H1 (cell line): ENCODE data around the gene MUC22. TPM values are rescaled to one million over a fixed set of nuclear protein-coding genes. Genes with fewer than 3 reads are reported as not detected.

ENCODE experiments used
- CTCF ChIA-PET: fragments of 300-600 bp; sonication (Branson Sonifier 250); formaldehyde crosslinking; loops from one replicate; lab custom pipeline; 2021; ENCODE audit not compliant: partially characterized antibody; lab: Charles Lee
- POLR2A ChIA-PET: fragments of 300-600 bp; sonication (Branson Sonifier 250); formaldehyde crosslinking; loops from one replicate; lab custom pipeline; 2021; ENCODE audit warnings: inconsistent platforms; ENCODE audit not compliant: partially characterized antibody; lab: Charles Lee
- DNase-seq, 2 experiments: peaks; one replicate each; pipeline versions ENCODE4 v3.0.0 to v3.0.0-alpha.2; 2010 to 2022; ENCODE audit warnings: low spot score in 2 of 2, low read depth in 1 of 2, mixed read lengths in 1 of 2
- FAIRE-seq: peaks from 2 replicates; lab custom pipeline; 2011; peaks lifted over from hg19 to GRCh38; lab: Jason Lieb, UNC
- H2AFZ ChIP-seq: 2 replicates; pipeline ENCODE4 v1.8.1; 2012; ENCODE audit warnings: low read length, inconsistent platforms
- H2AK5ac ChIP-seq: 2 replicates; pipeline ENCODE4 v1.6.1; 2013; ENCODE audit warnings: low read depth, low read length
- H2BK120ac ChIP-seq: replicated peaks from 2 replicates; pipeline ENCODE3; 2013; ENCODE audit warnings: low read depth, low read length, inconsistent platforms
- H2BK12ac ChIP-seq: 2 replicates; pipeline ENCODE4 v1.6.1; 2013; ENCODE audit warnings: low read depth, low read length
- H2BK15ac ChIP-seq: 2 replicates; pipeline ENCODE4 v1.6.1; 2013; ENCODE audit warnings: low read length
- H2BK20ac ChIP-seq: 2 replicates; pipeline ENCODE4 v1.6.1; 2013; ENCODE audit warnings: low read length
- H2BK5ac ChIP-seq: 2 replicates; pipeline ENCODE4 v1.6.1; 2013; ENCODE audit warnings: low read depth, low read length
- H3K14ac ChIP-seq: 2 replicates; pipeline ENCODE4 v1.6.1; 2013; ENCODE audit warnings: inconsistent platforms; ENCODE audit not compliant: insufficient read length
- H3K18ac ChIP-seq: 2 replicates; pipeline ENCODE4 v1.6.1; 2013; ENCODE audit warnings: low read length; ENCODE audit errors: extremely low read depth
- H3K23ac ChIP-seq: 2 replicates; pipeline ENCODE4 v1.6.1; 2013; ENCODE audit warnings: inconsistent platforms; ENCODE audit not compliant: insufficient read length
- H3K23me2 ChIP-seq: 2 replicates; pipeline ENCODE4 v1.6.1; 2013; ENCODE audit warnings: low read depth, low read length
- H3K27ac ChIP-seq: 2 replicates; pipeline ENCODE4 v1.6.1; 2011; ENCODE audit warnings: low read depth, low read length, inconsistent platforms
- H3K27me3 ChIP-seq, 4 experiments: replicated peaks in 1 of 4; 1 replicate in 1 of 4; 2 replicates in 3 of 4; pipeline versions ENCODE4 v1.6.1 to v1.8.1; 2011 to 2013; ENCODE audit warnings: low read length in 3 of 4, mild to moderate bottlenecking in 3 of 4, inconsistent platforms in 2 of 4, mixed read lengths in 2 of 4, moderate library complexity in 1 of 4; ENCODE audit not compliant: control insufficient read depth in 3 of 4, insufficient read depth in 3 of 4; ENCODE audit errors: extremely low read depth in 1 of 4
- H3K36me3 ChIP-seq, 4 experiments: 2 replicates each; pipeline versions ENCODE4 v1.6.1 to v1.8.1; 2011 to 2013; ENCODE audit warnings: mild to moderate bottlenecking in 4 of 4, low read length in 3 of 4, moderate library complexity in 2 of 4, control low read depth in 1 of 4, inconsistent platforms in 1 of 4; ENCODE audit not compliant: insufficient read depth in 4 of 4, control insufficient read depth in 2 of 4
- H3K4ac ChIP-seq: replicated peaks from 2 replicates; pipeline ENCODE3; 2013; ENCODE audit warnings: low read length, low read depth, mixed read lengths, inconsistent platforms; ENCODE audit not compliant: insufficient read length
- H3K4me1 ChIP-seq, 4 experiments: replicated peaks in 1 of 4; 1 replicate in 1 of 4; 2 replicates in 3 of 4; pipeline versions ENCODE4 v1.6.1 to v1.8.1; 2011 to 2013; ENCODE audit warnings: low read length in 3 of 4, inconsistent platforms in 2 of 4, mixed read lengths in 1 of 4; ENCODE audit not compliant: insufficient read depth in 4 of 4, control insufficient read depth in 3 of 4
- H3K4me2 ChIP-seq, 2 experiments: 2 replicates each; pipeline versions ENCODE4 v1.6.1 to v1.8.1; 2011 to 2013; ENCODE audit warnings: low read depth in 2 of 2, low read length in 2 of 2, control low read depth in 1 of 2, inconsistent platforms in 1 of 2, mild to moderate bottlenecking in 1 of 2; ENCODE audit not compliant: insufficient read depth in 1 of 2
- H3K4me3 ChIP-seq, 4 experiments: fragments of 200-600, 300-600 bp in 1 of 4; sonication (generic), shearing (Covaris generic), sonication (Bioruptor Twin) in 1 of 4; 2 replicates each; pipeline versions ENCODE4 v1.5.1 to v1.8.1; 2011 to 2016; ENCODE audit warnings: low read length in 4 of 4, low read depth in 3 of 4, control low read depth in 2 of 4, inconsistent platforms in 2 of 4, mild to moderate bottlenecking in 2 of 4, mixed read lengths in 1 of 4, moderate library complexity in 1 of 4; ENCODE audit not compliant: insufficient read depth in 2 of 4; ENCODE audit errors: extremely low read depth in 1 of 4
- H3K56ac ChIP-seq: replicated peaks from 2 replicates; pipeline ENCODE3; 2013; ENCODE audit warnings: low read depth, mild to moderate bottlenecking, mixed read lengths, low read length, inconsistent platforms; ENCODE audit not compliant: insufficient read length
- H3K79me1 ChIP-seq: 2 replicates; pipeline ENCODE4 v1.6.1; 2013; ENCODE audit warnings: low read depth, low read length, control low read depth
- H3K79me2 ChIP-seq, 2 experiments: 2 replicates each; pipeline versions ENCODE4 v1.6.1 to v1.8.1; 2012 to 2013; ENCODE audit warnings: low read length in 2 of 2, mild to moderate bottlenecking in 2 of 2, inconsistent platforms in 1 of 2; ENCODE audit not compliant: insufficient read depth in 2 of 2, control insufficient read depth in 1 of 2
- H3K9ac ChIP-seq, 4 experiments: replicated peaks in 1 of 4; 1 replicate in 1 of 4; 2 replicates in 3 of 4; pipeline versions ENCODE4 v1.6.1 to v1.8.1; 2011 to 2013; ENCODE audit warnings: low read depth in 3 of 4, low read length in 3 of 4, control low read depth in 2 of 4, mild to moderate bottlenecking in 2 of 4, moderate library complexity in 2 of 4, inconsistent platforms in 1 of 4; ENCODE audit errors: extremely low read depth in 1 of 4
- H3K9me3 ChIP-seq, 2 experiments: 2 replicates each; pipeline versions ENCODE4 v1.6.1 to v1.8.1; 2012 to 2013; ENCODE audit warnings: mild to moderate bottlenecking in 2 of 2, moderate library complexity in 2 of 2, control low read depth in 1 of 2, inconsistent platforms in 1 of 2, low read depth in 1 of 2, low read length in 1 of 2, mixed read lengths in 1 of 2; ENCODE audit not compliant: insufficient read depth in 2 of 2
- H4K20me1 ChIP-seq, 2 experiments: replicated peaks in 1 of 2; 2 replicates each; pipeline versions ENCODE3 to v1.8.1; 2011 to 2013; ENCODE audit warnings: inconsistent platforms in 2 of 2, low read length in 2 of 2, mild to moderate bottlenecking in 1 of 2; ENCODE audit not compliant: insufficient read depth in 2 of 2, control insufficient read depth in 1 of 2
- H4K5ac ChIP-seq: 2 replicates; pipeline ENCODE4 v1.6.1; 2013; ENCODE audit warnings: low read length, low read depth, mixed read lengths, inconsistent platforms; ENCODE audit not compliant: insufficient read length
- H4K8ac ChIP-seq: 2 replicates; pipeline ENCODE4 v1.8.0; 2013; ENCODE audit warnings: mild to moderate bottlenecking, moderate library complexity, low read length, inconsistent platforms; ENCODE audit not compliant: insufficient read depth; ENCODE audit errors: extremely low read depth
- H4K91ac ChIP-seq: replicated peaks from 2 replicates; pipeline ENCODE3; 2013; ENCODE audit warnings: low read length, mixed read lengths, inconsistent platforms; ENCODE audit not compliant: insufficient read length
- BCL11A ChIP-seq, 2 experiments: IDR thresholded peaks; one replicate each; pipeline ENCODE4 v1.6.1; 2011; ENCODE audit warnings: low read depth in 2 of 2, low read length in 2 of 2, mild to moderate bottlenecking in 2 of 2
- CEBPB ChIP-seq: IDR thresholded peaks from 2 replicates; pipeline ENCODE4 v1.6.1; 2012; ENCODE audit warnings: low read depth, low read length
- SIN3A ChIP-seq, 2 experiments: IDR thresholded peaks in 1 of 2; conservative IDR thresholded peaks in 1 of 2; 2 replicates each; pipeline ENCODE4 v1.6.1; 2011 to 2012; ENCODE audit warnings: low read length in 2 of 2, improper control_type of control experiment in 1 of 2, low read depth in 1 of 2, mild to moderate bottlenecking in 1 of 2
- WGBS, 2 experiments: shearing (Covaris generic) in 1 of 2; methylation state at CpG; one replicate each; pipeline versions ENCODE4 v1.1.6 to v1.1.7; 2013 to 2015; ENCODE audit warnings: low lambda C conversion rate in 2 of 2, mixed read lengths in 2 of 2, inconsistent platforms in 1 of 2, low coverage in 1 of 2, missing lambda C conversion rate in 1 of 2; ENCODE audit not compliant: insufficient replicate concordance in 2 of 2, insufficient coverage in 1 of 2, insufficient read length in 1 of 2; ENCODE audit errors: extremely low coverage in 1 of 2, missing lambda C conversion rate in 1 of 2; 5-methylcytosine and 5-hydroxymethylcytosine counted together
- polyA plus RNA-seq, 7 experiments: library from polyadenylated mRNA; depleted of rRNA in 3 of 7; stranded (reverse) in 5 of 7; unstranded in 2 of 7; fragments of >200 nt in 5 of 7; fragments of 200-250 nt in 2 of 7; gene quantifications; 1 replicate in 5 of 7; 2 replicates in 1 of 7; 4 replicates in 1 of 7; pipeline versions ENCODE4 v1.2.1 to v1.2.3, GENCODE V29; 2011 to 2013; ENCODE audit warnings: missing spikeins in 2 of 7, mixed read lengths in 2 of 7
- total RNA-seq: library from RNA; stranded (reverse); fragmentation: NEBNext Ultra II Directional; extraction: Animal tissue kit (Norgen Biotek cat#: 25700); gene quantifications from 2 replicates; pipeline ENCODE4 v1.2.1, GENCODE V29; 2021

MUC22 gene
- total and polyA plus RNA-seq, 2 of the 8 experiments (the other 6 are each of a cell fraction or from before 2014, with no cell fraction given): 0.02 TPM; not detected in 1

- no peaks in the 10 kb centered on the region for H3K79me1 ChIP-seq
- no peak overlapping the region for H2BK20ac ChIP-seq
- H3K4me1 ChIP-seq: no peaks in the 10 kb centered on the region; a peak in 1 of 7 replicates
- DNase-seq (no peak), FAIRE-seq (no peak)
- CTCF ChIA-PET: interaction anchor here (0.6 to 1.7 kb wide), 10 partner anchors 11 to 142 kb away, joined by 3 to 10 read pairs (median 3); no protein-coding TSS in a partner anchor
- H3K27ac ChIP-seq: no peak overlapping the region
- H2BK12ac ChIP-seq: no peak overlapping the region
- H3K4me3 ChIP-seq: no peak overlapping the region
- H3K9me3 ChIP-seq: no peaks in the 10 kb centered on the region
- no peaks in the 10 kb centered on the region; the same call in 1 of the 2 replicates for H3K23me2 ChIP-seq
- H3K36me3 ChIP-seq: no peaks in the 10 kb centered on the region
- H3K9ac ChIP-seq: no peak overlapping the region
- H2BK120ac ChIP-seq: no peak overlapping the region
- H3K27me3 ChIP-seq: no peaks in the 10 kb centered on the region
- no peak overlapping the region for H3K56ac ChIP-seq
- POLR2A ChIA-PET: no interaction called here
- H2AK5ac ChIP-seq: no peak overlapping the region
- no peak overlapping the region for H2BK5ac ChIP-seq
- TF ChIP-seq SIN3A (conservative IDR thresholded peaks at IDR 0.05 in 1 of 2, IDR thresholded peaks at IDR 0.05 in 1 of 2; ENCODE audit: low read depth in 1 of 2, low read length in 2 of 2): no peak
- TF ChIP-seq CEBPB: no peak
- no peak for TF ChIP-seq BCL11A (IDR thresholded peaks at IDR 0.05; ENCODE audit: low read depth in 2 of 2, low read length in 2 of 2)
- H3K4me2 ChIP-seq: no peak overlapping the region
- no peak overlapping the region for H3K23ac ChIP-seq
- H2AFZ ChIP-seq: no peak overlapping the region
- no peak overlapping the region for H3K4ac ChIP-seq
- H3K14ac ChIP-seq: no peak overlapping the region
- no peak overlapping the region for H2BK15ac ChIP-seq
- 63% methylated on average over 3 of the region's 4 CpGs; no CpG with 5 or more reads in 1 of the 2 experiments for WGBS, 2 experiments
- H4K20me1 ChIP-seq: no peaks in the 10 kb centered on the region
- H3K18ac ChIP-seq: no peak overlapping the region
- no peaks in the 10 kb centered on the region for H3K79me2 ChIP-seq
- no peak overlapping the region for H4K8ac ChIP-seq
- no peak overlapping the region for H4K5ac ChIP-seq
- H4K91ac ChIP-seq: no peak overlapping the region
Observed at GRCh38 chr6:31057426-31058003, 47.2 kb downstream of the MUC22 start.
